PFSK-1 (cell line): ENCODE measurements around the gene DGLUCY.

ENCODE experiments used
- FOXP2 ChIP-seq: optimal IDR thresholded peaks from 2 replicates; pipeline ENCODE3; 2011; ENCODE audit warnings: borderline replicate concordance, control low read depth, inconsistent platforms; ENCODE audit not compliant: insufficient read depth; ENCODE audit errors: extremely low read length, extremely low read depth
- POLR2AphosphoS5 ChIP-seq: IDR thresholded peaks from 2 replicates; pipeline ENCODE4 v1.6.1; 2012; ENCODE audit warnings: low read depth, mild to moderate bottlenecking, control low read depth, low read length, moderate library complexity
- SIN3A ChIP-seq: IDR thresholded peaks from 2 replicates; pipeline ENCODE4 v1.6.1; 2012; ENCODE audit warnings: mild to moderate bottlenecking, low read length, moderate library complexity, borderline replicate concordance; ENCODE audit not compliant: insufficient read depth
- TAF1 ChIP-seq: IDR thresholded peaks from 2 replicates; pipeline ENCODE4 v1.6.1; 2012; ENCODE audit warnings: low read length, control low read depth, borderline replicate concordance; ENCODE audit not compliant: insufficient read depth
- TF ChIP-seq, protein P1 (sequence below), 2 experiments: IDR thresholded peaks; 2 replicates each; pipeline versions ENCODE4 v1.6.1 to v1.8.0; 2011 to 2012; ENCODE audit warnings: low read depth in 2 of 2, low read length in 2 of 2, control low read depth in 1 of 2, inconsistent platforms in 1 of 2, mild to moderate bottlenecking in 1 of 2, moderate library complexity in 1 of 2; ENCODE audit not compliant: insufficient read depth in 1 of 2

Gene DGLUCY

DNA sequence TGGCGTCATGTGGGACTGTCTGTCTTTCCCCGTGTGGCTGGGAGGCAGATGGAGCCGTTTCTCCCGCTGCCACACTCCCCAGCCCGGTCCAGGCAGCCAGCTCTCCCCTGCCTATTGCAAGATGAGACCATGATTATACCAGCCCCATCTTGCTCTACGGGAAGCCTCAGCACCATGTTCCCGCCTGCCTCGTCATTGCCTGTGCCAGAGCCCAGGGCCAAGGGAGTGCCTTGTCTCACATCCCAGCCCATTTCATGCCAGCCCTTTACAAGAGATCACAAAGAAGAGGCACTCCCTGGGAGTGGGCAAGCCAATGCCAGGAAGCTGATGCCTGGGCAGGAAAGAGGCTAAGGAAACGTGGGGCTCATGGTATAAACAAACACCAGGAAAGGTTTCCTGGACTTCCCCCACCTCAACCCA is 106.7 kb downstream of the DGLUCY start:
- TF ChIP-seq, protein P1, sequence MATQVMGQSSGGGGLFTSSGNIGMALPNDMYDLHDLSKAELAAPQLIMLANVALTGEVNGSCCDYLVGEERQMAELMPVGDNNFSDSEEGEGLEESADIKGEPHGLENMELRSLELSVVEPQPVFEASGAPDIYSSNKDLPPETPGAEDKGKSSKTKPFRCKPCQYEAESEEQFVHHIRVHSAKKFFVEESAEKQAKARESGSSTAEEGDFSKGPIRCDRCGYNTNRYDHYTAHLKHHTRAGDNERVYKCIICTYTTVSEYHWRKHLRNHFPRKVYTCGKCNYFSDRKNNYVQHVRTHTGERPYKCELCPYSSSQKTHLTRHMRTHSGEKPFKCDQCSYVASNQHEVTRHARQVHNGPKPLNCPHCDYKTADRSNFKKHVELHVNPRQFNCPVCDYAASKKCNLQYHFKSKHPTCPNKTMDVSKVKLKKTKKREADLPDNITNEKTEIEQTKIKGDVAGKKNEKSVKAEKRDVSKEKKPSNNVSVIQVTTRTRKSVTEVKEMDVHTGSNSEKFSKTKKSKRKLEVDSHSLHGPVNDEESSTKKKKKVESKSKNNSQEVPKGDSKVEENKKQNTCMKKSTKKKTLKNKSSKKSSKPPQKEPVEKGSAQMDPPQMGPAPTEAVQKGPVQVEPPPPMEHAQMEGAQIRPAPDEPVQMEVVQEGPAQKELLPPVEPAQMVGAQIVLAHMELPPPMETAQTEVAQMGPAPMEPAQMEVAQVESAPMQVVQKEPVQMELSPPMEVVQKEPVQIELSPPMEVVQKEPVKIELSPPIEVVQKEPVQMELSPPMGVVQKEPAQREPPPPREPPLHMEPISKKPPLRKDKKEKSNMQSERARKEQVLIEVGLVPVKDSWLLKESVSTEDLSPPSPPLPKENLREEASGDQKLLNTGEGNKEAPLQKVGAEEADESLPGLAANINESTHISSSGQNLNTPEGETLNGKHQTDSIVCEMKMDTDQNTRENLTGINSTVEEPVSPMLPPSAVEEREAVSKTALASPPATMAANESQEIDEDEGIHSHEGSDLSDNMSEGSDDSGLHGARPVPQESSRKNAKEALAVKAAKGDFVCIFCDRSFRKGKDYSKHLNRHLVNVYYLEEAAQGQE (IDR thresholded peaks at IDR 0.05; ENCODE audit: insufficient read depth in 1 of 2, low read depth in 2 of 2, low read length in 2 of 2): no peak
- TF ChIP-seq POLR2AphosphoS5 (no peak), SIN3A (no peak), FOXP2 (no peak), TAF1 (no peak)

DNA sequence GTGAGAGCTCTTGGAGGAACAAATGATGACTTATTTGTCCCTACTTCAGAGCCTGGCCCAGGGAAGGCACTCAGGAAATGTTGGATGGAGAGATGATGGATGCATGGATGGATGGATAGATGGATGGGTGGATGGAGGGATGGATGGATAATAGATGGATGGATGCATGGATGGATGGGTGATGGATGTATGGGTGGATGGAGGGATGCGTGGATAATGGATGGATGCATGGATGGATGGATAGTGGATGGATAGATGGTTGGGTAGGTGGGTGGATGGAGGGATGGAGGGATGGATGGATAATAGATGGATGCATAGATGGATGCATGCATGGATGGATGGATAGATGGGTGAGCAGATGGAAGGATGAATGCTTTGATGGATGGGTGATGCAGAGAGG is 107.4 kb downstream of the DGLUCY start:
- TF ChIP-seq TAF1 (no peak), FOXP2 (no peak), POLR2AphosphoS5 (no peak), SIN3A (no peak)
- TF ChIP-seq, protein P1 (IDR thresholded peaks at IDR 0.05; ENCODE audit: insufficient read depth in 1 of 2, low read depth in 2 of 2, low read length in 2 of 2): no peak

DNA sequence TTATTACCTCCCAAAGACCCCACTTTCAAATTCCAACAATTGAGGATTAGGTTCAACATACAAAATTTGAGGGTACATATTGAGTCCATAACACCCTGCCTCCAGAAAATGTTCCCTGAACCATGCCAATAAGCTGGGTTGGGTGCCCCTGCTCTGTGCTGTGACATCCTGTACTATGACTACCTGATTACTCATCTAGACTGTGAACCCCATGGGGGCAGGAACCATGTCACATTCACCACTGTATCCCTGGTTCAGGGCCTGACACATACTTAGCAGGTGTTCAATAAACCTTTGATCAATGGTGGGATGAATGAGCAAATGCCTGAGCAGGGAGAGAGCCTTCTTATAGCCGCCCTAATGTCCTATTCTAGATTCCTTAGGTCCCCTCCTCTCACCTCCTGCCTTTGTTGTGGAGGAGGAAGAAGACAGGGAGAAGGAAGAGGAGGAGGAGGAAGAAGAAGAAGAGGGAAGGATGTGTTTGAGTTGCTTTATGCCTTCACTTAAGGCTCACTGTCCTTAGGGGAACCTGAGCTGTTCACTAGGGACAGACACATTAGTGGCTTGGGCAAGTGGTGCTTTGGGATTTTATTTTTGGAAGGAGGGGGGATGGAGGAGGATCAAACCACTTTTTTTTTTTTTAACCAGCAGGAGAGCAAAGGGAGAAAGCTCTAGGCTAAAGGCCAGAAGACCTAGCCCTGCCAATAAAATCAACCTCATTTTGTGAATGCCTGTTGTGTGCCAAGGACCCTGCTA is 109.3 kb downstream of the DGLUCY start:
- TF ChIP-seq TAF1 (no peak), POLR2AphosphoS5 (no peak)
- TF ChIP-seq, protein P1 (IDR thresholded peaks at IDR 0.05; ENCODE audit: insufficient read depth in 1 of 2, low read depth in 2 of 2, low read length in 2 of 2): no peak

DNA sequence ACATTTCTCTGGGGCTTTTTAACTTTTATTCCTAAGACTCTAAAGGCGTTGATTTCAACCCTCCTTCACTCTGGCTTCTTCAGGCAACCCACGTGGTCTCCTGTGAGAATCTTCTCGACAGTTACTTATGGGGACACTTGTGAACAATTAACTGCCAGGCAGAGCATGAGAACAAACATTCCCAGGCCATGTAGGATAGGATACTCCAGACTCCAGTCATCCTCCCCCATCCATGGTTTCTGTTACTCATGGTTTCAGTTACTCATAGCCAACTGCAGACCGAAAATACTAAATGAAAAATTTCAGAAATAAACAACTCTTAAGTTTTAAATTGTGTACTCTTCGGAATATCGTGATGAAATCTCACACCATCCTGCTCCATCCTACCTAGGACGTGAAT is 111.2 kb downstream of the DGLUCY start:
- no peak for TF ChIP-seq SIN3A
- no peak for TF ChIP-seq TAF1
- TF ChIP-seq, protein P1 (IDR thresholded peaks at IDR 0.05; ENCODE audit: insufficient read depth in 1 of 2, low read depth in 2 of 2, low read length in 2 of 2): no peak
- TF ChIP-seq FOXP2: no peak
- no peak for TF ChIP-seq POLR2AphosphoS5

DNA sequence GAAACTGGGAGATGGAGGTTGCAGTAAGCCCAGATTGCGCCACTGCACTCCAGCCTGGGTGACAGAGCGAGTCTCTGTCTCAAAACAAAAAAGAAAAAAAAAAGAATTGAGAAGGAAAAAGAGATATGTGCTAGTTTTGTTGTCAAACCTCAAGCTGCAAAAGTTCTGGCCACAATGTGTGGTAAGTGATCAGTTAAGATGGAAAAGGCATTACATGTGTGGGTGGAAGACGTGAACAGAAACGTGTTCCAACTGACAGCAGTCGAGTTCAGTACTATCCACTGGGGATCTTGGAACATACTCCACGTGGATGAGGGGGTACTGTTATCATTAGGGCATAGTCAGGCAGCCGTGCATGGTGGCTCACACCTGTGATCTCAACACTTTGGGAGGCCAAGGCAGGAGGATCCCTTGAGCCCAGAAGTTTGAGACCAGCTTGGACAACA is 113.3 kb downstream of the DGLUCY start:
- TF ChIP-seq FOXP2 (no peak), SIN3A (no peak), POLR2AphosphoS5 (no peak), TAF1 (no peak)
- TF ChIP-seq, protein P1 (IDR thresholded peaks at IDR 0.05; ENCODE audit: insufficient read depth in 1 of 2, low read depth in 2 of 2, low read length in 2 of 2): no peak
